NCI-H345 (cell line): ENCODE measurements around the gene CSK.
"Not testable (repeated sequence)": the region's sequence is repeated elsewhere in the genome, so short reads cannot be mapped to it uniquely, and the experiment has no call there.

Source experiments
- DNase-seq: peaks from one replicate; lab custom pipeline; 2025; lab: John Stamatoyannopoulos, UW

CSK gene

GRCh38 chr15:74770211-74770903, 11.5 kb upstream of the CSK start:
- DNase-seq: no peak

- no peak for DNase-seq
These were observed 8.6 kb upstream of the CSK start for GRCh38 chr15:74773329-74773728.

GRCh38 chr15:74773731-74774252, 8.1 kb upstream of the CSK start:
- peak; percentile 95 for DNase-seq

GRCh38 chr15:74775132-74775562, 6.7 kb upstream of the CSK start:
- DNase-seq: no peak

- no peak for DNase-seq
These were observed 6.0 kb upstream of the CSK start for GRCh38 chr15:74775894-74776293.

GRCh38 chr15:74776821-74777768, 4.8 kb upstream of the CSK start:
- no peak for DNase-seq

GRCh38 chr15:74777769-74778598, 3.9 kb upstream of the CSK start:
- DNase-seq: no peak

- no peak for DNase-seq
These were observed 3.3 kb upstream of the CSK start for GRCh38 chr15:74778599-74778970.

GRCh38 chr15:74779162-74779648, 2.7 kb upstream of the CSK start:
- DNase-seq: no peak

- no peak for DNase-seq
These were observed 1.1 kb upstream of the CSK start for GRCh38 chr15:74780523-74781430.

GRCh38 chr15:74782259-74783071, 585 bp downstream of the CSK start:
- DNase-seq: no peak

GRCh38 chr15:74783072-74783807, 1.4 kb downstream of the CSK start:
- DNase-seq: peak; percentile 12

- DNase-seq: no peak
These were observed 1.9 kb downstream of the CSK start for GRCh38 chr15:74783808-74784175.

GRCh38 chr15:74784426-74785193, 2.7 kb downstream of the CSK start:
- no peak for DNase-seq

- DNase-seq: no peak
These were observed 3.5 kb downstream of the CSK start for GRCh38 chr15:74785194-74786032.

- not testable (repeated sequence) for DNase-seq
These were observed 4.2 kb downstream of the CSK start for GRCh38 chr15:74786081-74786480.

GRCh38 chr15:74786551-74787165, 4.8 kb downstream of the CSK start:
- DNase-seq: no peak
